Stomach (tissue), 4 donors: ENCODE results near the gene UFSP1.

Source experiments
- CTCF ChIP-seq, 7 experiments: fragments of 450-650 bp in 4 of 7; fragments of 200-600 bp in 3 of 7; sonication (generic) in 3 of 7; IDR thresholded peaks; one replicate each; pipeline ENCODE4 v1.5.1; 2016 to 2019; ENCODE audit warnings: antibody characterized with exemption in 7 of 7, control low read depth in 2 of 7, mild to moderate bottlenecking in 1 of 7
- EP300 ChIP-seq: sonication (generic); formaldehyde crosslinking; IDR thresholded peaks from one replicate; pipeline ENCODE4 v1.6.1; 2017; ENCODE audit warnings: antibody characterized with exemption
- POLR2AphosphoS5 ChIP-seq, 3 donors: sonication (generic); formaldehyde crosslinking; IDR thresholded peaks; one replicate each; pipeline ENCODE4 v1.6.1; 2016; ENCODE audit warnings: antibody characterized with exemption in 3 of 3

- TF ChIP-seq CTCF (IDR thresholded peaks at IDR 0.05) = no peak
- no peak for TF ChIP-seq POLR2AphosphoS5 (IDR thresholded peaks at IDR 0.05)
- TF ChIP-seq EP300 = no peak
Measured at GRCh38 chr7:100873599-100874299, 15.8 kb downstream of the UFSP1 start.
